Iris pigment epithelial cell (primary cell): ENCODE data around the gene IL3.

Experiments
- DNase-seq: peaks from one replicate; pipeline ENCODE4 v3.0.0-alpha.2; 2011; ENCODE audit warnings: low read depth

The IL3 gene

GRCh38 chr5:132057498-132058255, 2.8 kb upstream of the IL3 start:
- no peak for DNase-seq

- no peak for DNase-seq
Measured at GRCh38 chr5:132058646-132059042, 1.8 kb upstream of the IL3 start.

DNA sequence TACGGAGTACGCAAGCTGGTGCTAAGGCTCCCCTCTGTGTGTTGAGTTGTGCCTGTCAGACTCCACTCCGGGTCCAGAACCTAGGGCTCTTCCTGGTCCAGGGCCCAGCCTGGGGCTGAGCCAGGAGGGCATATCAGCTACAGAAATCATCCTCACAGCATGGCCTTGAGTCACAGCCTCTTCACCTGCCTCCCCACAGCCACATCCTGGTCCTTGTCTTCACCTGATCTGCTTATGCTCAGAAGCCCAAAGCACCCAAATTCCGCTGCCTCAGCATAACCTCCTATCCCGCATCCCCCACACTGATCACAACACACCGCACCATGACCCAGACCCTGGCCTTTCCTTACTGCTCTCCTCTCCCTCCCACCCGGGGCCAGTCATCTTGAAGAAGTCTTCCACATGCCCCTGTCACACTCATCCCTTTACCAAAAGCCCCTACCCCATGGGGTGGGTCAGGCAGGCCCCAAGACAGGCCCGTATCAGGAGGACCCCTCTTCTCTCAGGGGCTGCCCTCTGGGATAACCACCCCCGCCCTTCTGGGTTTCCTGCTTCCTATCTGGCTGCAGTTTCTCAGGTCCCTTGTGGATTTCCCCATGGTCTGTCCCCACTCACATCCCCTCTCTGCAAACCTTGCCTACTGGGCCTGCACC, 1.3 kb upstream of the IL3 start:
- DNase-seq = no peak

GRCh38 chr5:132059696-132060500, 557 bp upstream of the IL3 start:
- no peak for DNase-seq

GRCh38 chr5:132063090-132063911, 2.8 kb downstream of the IL3 start:
- DNase-seq = peak; percentile 73

GRCh38 chr5:132064140-132064539, 3.7 kb downstream of the IL3 start:
- no peak for DNase-seq

GRCh38 chr5:132064738-132065331, 4.4 kb downstream of the IL3 start:
- peak; percentile 64 for DNase-seq

DNA sequence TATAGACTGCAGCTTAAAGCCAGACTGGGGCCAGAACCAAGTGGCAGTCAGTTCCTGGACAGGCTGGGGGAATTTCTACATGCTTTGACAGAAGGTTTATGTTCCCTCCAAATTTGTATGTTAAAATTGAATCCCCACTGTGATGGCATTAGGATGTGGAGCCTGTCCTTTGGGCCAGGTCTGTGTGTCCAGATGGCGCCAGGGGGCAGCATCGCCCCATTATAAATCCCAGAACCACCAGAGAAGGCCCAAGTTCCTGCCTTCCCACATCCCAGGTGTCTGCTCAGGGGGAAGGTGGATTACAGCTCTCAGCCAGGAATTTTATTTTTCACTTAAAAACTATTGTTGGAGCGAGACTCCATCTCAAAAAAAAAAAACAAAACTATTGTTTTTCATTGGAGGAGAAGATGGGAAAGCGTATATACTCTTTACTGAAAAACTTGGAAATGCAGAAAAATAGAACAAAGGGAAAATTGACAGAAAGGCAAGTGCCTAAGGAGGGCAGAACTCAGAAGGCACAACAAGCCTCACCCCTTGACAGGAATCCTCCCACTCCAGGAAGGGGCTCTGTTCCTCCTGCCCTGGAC, 5.0 kb downstream of the IL3 start:
- DNase-seq = peak; percentile 56

GRCh38 chr5:132065951-132066701, 5.7 kb downstream of the IL3 start:
- DNase-seq = no peak

DNA sequence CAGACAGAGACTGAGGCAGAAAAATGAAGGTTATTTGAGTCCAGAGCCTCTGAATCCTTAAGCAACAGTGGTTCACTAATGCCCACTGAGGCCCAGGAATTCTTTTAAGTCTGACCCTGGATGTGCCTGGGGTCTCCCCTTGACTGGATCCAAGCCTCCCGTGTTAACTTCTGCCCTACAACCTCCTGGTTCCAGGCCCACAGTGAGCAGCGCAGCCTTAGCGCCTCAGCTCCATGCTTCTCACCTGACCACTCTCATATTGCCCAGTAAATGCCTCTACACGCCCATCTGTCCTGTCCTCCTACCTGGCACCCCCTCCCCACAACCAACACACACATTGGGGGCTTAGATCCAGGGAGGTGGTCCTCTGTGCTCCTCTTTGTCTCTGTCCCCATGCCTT, 6.4 kb downstream of the IL3 start:
- no peak for DNase-seq

- no peak for DNase-seq
Measured at GRCh38 chr5:132067451-132067850, 7.0 kb downstream of the IL3 start.

- DNase-seq = no peak
Measured at GRCh38 chr5:132067941-132068808, 7.7 kb downstream of the IL3 start.

DNA sequence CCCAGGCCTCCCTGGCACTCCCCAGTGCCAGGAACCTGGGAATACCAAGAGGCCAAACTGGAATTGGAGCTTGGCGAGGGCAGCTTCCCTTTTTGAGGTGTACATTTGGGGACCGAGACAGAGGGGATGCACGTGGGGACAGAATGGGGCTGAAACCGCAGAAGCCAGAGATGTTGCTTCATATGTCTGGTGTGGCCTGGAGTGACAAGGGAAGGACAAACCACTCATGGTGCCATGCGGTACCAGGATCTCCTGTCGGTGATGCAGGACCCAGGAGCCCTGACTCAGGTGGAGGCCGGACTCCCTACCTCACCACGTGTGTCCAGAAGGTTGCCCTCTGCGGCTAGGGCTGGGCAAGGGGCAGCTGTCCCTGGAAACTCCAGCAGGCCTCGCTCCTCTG, 9.1 kb downstream of the IL3 start:
- DNase-seq = no peak

GRCh38 chr5:132069994-132070393, 9.5 kb downstream of the IL3 start:
- DNase-seq = no peak

- peak; percentile 29 for DNase-seq
Measured at GRCh38 chr5:132070460-132071337, 10.2 kb downstream of the IL3 start.

GRCh38 chr5:132071338-132071707, 10.9 kb downstream of the IL3 start:
- DNase-seq = no peak

GRCh38 chr5:132072070-132072469, 11.6 kb downstream of the IL3 start:
- DNase-seq = no peak

GRCh38 chr5:132072528-132072927, 12.1 kb downstream of the IL3 start:
- DNase-seq = no peak
